ENCODE data around the gene STK16. TPM values are rescaled to one million over a fixed set of nuclear protein-coding genes. Genes with fewer than 3 reads are reported as not detected.

Gene STK16
- total and polyA plus RNA-seq, 2 of the 4 experiments (the other 2 are of a cell fraction), result 44.4 to 50.1 TPM

DNA sequence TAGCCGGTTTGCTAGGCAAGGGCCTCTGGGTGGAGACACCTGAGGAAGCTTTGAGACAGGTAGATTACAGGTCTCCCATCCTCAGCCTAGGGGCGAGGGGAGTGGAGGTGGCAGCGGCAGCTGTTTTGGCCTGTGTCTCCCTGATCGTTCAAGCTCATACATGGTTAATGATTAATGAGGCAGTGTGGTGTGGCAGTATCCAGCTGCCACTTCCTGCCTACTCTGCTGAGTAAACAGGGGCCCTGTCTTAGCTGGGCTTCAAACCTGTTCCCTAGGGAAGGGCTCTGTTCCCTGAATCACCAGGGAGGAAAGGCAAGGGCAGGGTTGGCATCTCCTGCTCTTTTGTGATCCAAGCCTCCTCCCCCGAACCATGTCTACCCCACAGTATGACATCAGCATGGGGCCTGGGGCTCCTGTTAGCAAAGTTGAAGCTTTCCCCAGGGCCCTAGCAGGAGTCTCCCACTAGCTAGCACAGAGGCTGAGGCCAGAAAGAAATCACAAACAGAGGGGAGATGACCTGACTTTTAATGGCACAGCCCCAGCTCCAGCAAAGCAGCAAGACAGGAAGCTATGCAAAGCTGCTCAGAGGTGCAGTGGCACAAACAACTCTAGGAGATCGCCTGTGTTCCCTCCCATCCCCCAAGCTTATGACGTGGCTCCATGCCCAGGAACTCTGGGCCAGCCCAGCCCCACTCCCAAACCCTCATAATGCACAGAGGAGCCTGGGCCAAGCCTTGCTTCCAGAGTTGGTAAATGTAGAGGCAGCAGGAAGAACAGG lies 4.1 kb downstream of the STK16 start:
- POLR2A ChIA-PET (ENCODE audit: unreplicated experiment), result interaction anchor here (1.0 kb wide), 1 partner anchor 20 kb away, joined by 18 read pairs; the partner anchor contains the start of genes ANKZF1 and ATG9A
- intact Hi-C loops (cut with micrococcal nuclease), result no loop called here
- DNase-seq (peak; percentile 75), ATAC-seq (ENCODE audit: low read depth) (peak; percentile 55)
- Histone ChIP-seq H2AK5ac (ENCODE audit: low read depth, low read length) (peak overlapping the region; percentile 81), H3K36me3 (ENCODE audit: control insufficient read depth, insufficient read depth, low read length) (peaks cover 21% of the 10 kb centered on the region; the same call in 1 of the 2 replicates), H3K9me3 (ENCODE audit: control insufficient read depth, insufficient read depth, low read length) (no peaks in the 10 kb centered on the region), H3K9me1 (ENCODE audit: insufficient read depth, low read length) (peaks cover 48% of the 10 kb centered on the region), H2AK9ac (replicated peaks; ENCODE audit: low read depth, low read length, poor library complexity) (peak overlapping the region; percentile 99), H2BK20ac (ENCODE audit: low read depth, low read length) (peak overlapping the region; percentile 54), H3K23ac (ENCODE audit: low read depth, low read length) (peak overlapping the region; percentile 79; the same call in 1 of the 2 replicates), H3K9ac (ENCODE audit: low read depth, low read length) (peak overlapping the region; percentile 20), H4K5ac (ENCODE audit: low read depth, low read length) (peak overlapping the region; percentile 82), H4K91ac (ENCODE audit: insufficient read depth, low read depth, low read length) (peak overlapping the region; percentile 82), H4K8ac (ENCODE audit: low read depth in 2 of 2, low read length in 2 of 2) (peak overlapping the region; percentile 7 to 82), H3K4me2 (ENCODE audit: low read depth, low read length) (peak overlapping the region; percentile 58), H3K27ac (ENCODE audit: insufficient read depth, low read length) (peak overlapping the region; percentile 72), H2BK15ac (ENCODE audit: low read depth, low read length) (peak overlapping the region; percentile 50; the same call in 2 of the 3 replicates), H3K4me1 (ENCODE audit: control insufficient read depth, insufficient read depth, low read length) (peaks cover 44% of the 10 kb centered on the region), H4K20me1 (ENCODE audit: insufficient read depth, low read length) (0 out of 2 replicates have a peak, but pooled peaks cover 8% of the 10 kb centered on the region), H2AFZ (replicated peaks; ENCODE audit: low read length, poor library complexity) (peak overlapping the region; percentile 81), H3K79me1 (ENCODE audit: low read depth in 1 of 2, low read length in 2 of 2) (peaks cover 23 to 46% of the 10 kb centered on the region in 2 experiments), H2BK5ac (ENCODE audit: low read depth, low read length, poor library complexity, severe bottlenecking) (peak overlapping the region; percentile 90), H3K18ac (ENCODE audit: low read depth, low read length) (peak overlapping the region; percentile 76), H3K56ac (ENCODE audit: extremely low read depth, insufficient read depth, low read length) (peak overlapping the region; percentile 76), H3K4me3 (ENCODE audit: insufficient read depth, low read depth, low read length) (no peak overlapping the region), H3K14ac (replicated peaks; ENCODE audit: low read depth, low read length) (peak overlapping the region; percentile 90), H2BK120ac (ENCODE audit: low read depth, low read length) (peak overlapping the region; percentile 70), H3K27me3 (ENCODE audit: control insufficient read depth, insufficient read depth, low read length) (peaks cover under 1% of the 10 kb centered on the region; the same call in 1 of the 2 replicates), H3K4ac (ENCODE audit: low read depth, low read length) (peak overlapping the region; percentile 87)
- no CpG with 5 or more reads among the region's 7 CpGs for WGBS, 2 experiments (ENCODE audit: extremely low coverage in 2 of 2, insufficient read length in 1 of 2)
- in situ Hi-C loops (cut with MboI; ENCODE audit: low sequenced_read_pairs), result no loop called here
- CTCF ChIA-PET, result interaction anchor here (0.8 to 2.3 kb wide), 3 partner anchors 28 to 45 kb away, joined by 6 to 10 read pairs (median 8); no protein-coding TSS in a partner anchor
- dilution Hi-C loops (cut with HindIII; ENCODE audit: low sequenced_read_pairs, unreplicated experiment), result no loop called here
- peak; percentile 11 for TF ChIP-seq RCOR1 (IDR thresholded peaks at IDR 0.05; ENCODE audit: insufficient replicate concordance, low read length)
- TF ChIP-seq POLR2A (IDR thresholded peaks at IDR 0.05; ENCODE audit: low read depth, low read length), result peak; percentile 4; the same call in 1 of the 2 replicates
- TF ChIP-seq, protein P1, sequence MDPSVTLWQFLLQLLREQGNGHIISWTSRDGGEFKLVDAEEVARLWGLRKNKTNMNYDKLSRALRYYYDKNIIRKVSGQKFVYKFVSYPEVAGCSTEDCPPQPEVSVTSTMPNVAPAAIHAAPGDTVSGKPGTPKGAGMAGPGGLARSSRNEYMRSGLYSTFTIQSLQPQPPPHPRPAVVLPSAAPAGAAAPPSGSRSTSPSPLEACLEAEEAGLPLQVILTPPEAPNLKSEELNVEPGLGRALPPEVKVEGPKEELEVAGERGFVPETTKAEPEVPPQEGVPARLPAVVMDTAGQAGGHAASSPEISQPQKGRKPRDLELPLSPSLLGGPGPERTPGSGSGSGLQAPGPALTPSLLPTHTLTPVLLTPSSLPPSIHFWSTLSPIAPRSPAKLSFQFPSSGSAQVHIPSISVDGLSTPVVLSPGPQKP (IDR thresholded peaks at IDR 0.05; ENCODE audit: borderline replicate concordance, low read depth, low read length), result no peak
- TF ChIP-seq MAZ (IDR thresholded peaks at IDR 0.05; ENCODE audit: borderline replicate concordance, low read depth, low read length), result peak; percentile 15; the same call in 1 of the 2 replicates
- BruUV-seq (replicated peaks), result no TSS peak

Data from IMR-90 (cell line).